Loucy (cell line): ENCODE results near the gene MBLAC1.

Experiments used
- H2AFZ ChIP-seq: fragments of 200-600 bp; sonication (generic); 2 replicates; pipeline ENCODE4 v1.6.0; 2016; ENCODE audit warnings: antibody characterized with exemption, mild to moderate bottlenecking, low read length, moderate library complexity
- H3F3A ChIP-seq: fragments of 200-600 bp; 2 replicates; pipeline ENCODE4 v1.6.0; 2016; ENCODE audit warnings: antibody characterized with exemption, low read depth, mild to moderate bottlenecking
- H3K27me3 ChIP-seq: fragments of 200-600 bp; sonication (generic); 2 replicates; pipeline ENCODE4 v1.6.1; 2014; ENCODE audit warnings: low read length, mild to moderate bottlenecking; ENCODE audit not compliant: insufficient read depth, poor library complexity, severe bottlenecking
- H3K36me3 ChIP-seq: fragments of 200-600 bp; sonication (generic); 2 replicates; pipeline ENCODE4 v1.6.1; 2016; ENCODE audit warnings: low read length; ENCODE audit not compliant: insufficient read depth
- H3K4me1 ChIP-seq: fragments of 200-600 bp; sonication (generic); 2 replicates; pipeline ENCODE4 v1.5.1; 2014; ENCODE audit warnings: low read length, mild to moderate bottlenecking; ENCODE audit not compliant: insufficient read depth, poor library complexity, severe bottlenecking
- H3K4me2 ChIP-seq: fragments of 200-600 bp; sonication (generic); 2 replicates; pipeline ENCODE4 v1.6.0; 2014; ENCODE audit warnings: antibody characterized with exemption, low read length, low read depth, mild to moderate bottlenecking; ENCODE audit not compliant: poor library complexity, severe bottlenecking
- H3K4me3 ChIP-seq: fragments of 200-600 bp; sonication (generic); 2 replicates; pipeline ENCODE4 v1.5.1; 2014; ENCODE audit warnings: low read length, mild to moderate bottlenecking, mixed read lengths; ENCODE audit not compliant: poor library complexity, severe bottlenecking
- H3K79me2 ChIP-seq: fragments of 200-600 bp; sonication (generic); 2 replicates; pipeline ENCODE4 v1.6.1; 2014; ENCODE audit warnings: low read length; ENCODE audit not compliant: insufficient read depth
- H3K9ac ChIP-seq: fragments of 200-600 bp; sonication (generic); 2 replicates; pipeline ENCODE4 v1.6.0; 2014; ENCODE audit warnings: mild to moderate bottlenecking, low read depth, low read length, moderate library complexity; ENCODE audit not compliant: poor library complexity, severe bottlenecking
- H3K9me2 ChIP-seq: fragments of 200-600 bp; sonication (generic); replicated peaks from 2 replicates; pipeline ENCODE4 v1.6.1; 2016; ENCODE audit warnings: low read depth, low read length, mixed read lengths
- H3K9me3 ChIP-seq: fragments of 200-600 bp; sonication (generic); 2 replicates; pipeline ENCODE4 v1.6.1; 2014; ENCODE audit warnings: mild to moderate bottlenecking, antibody characterized with exemption, low read length, low read depth; ENCODE audit not compliant: insufficient read depth
- H4K20me1 ChIP-seq: fragments of 200-600 bp; sonication (generic); 2 replicates; pipeline ENCODE4 v1.6.0; 2014; ENCODE audit warnings: antibody characterized with exemption, low read length, mild to moderate bottlenecking; ENCODE audit not compliant: insufficient read depth, poor library complexity, severe bottlenecking
- EZH2phosphoT487 ChIP-seq: fragments of 200-600 bp; IDR thresholded peaks from 2 replicates; pipeline ENCODE4 v1.6.1; 2018; ENCODE audit warnings: antibody characterized with exemption, mild to moderate bottlenecking, moderate library complexity, borderline replicate concordance
- TF ChIP-seq, protein P1 (sequence below): fragments of 200-600 bp; sonication (generic); conservative IDR thresholded peaks from 2 replicates; pipeline ENCODE4 v1.5.1; 2014; ENCODE audit warnings: mild to moderate bottlenecking, antibody characterized with exemption, low read length

Gene MBLAC1

GRCh38 chr7:100122568-100122967 is 4.2 kb upstream of the MBLAC1 start:
- Histone ChIP-seq H3K36me3 (no peaks in the 10 kb centered on the region), H3K4me3 (no peak overlapping the region), H3K9me3 (no peaks in the 10 kb centered on the region), H4K20me1 (peaks cover 4% of the 10 kb centered on the region), H3K27me3 (no peaks in the 10 kb centered on the region), H3K9ac (no peak overlapping the region), H3K4me2 (no peak overlapping the region), H3K9me2 (no peaks in the 10 kb centered on the region), H3K4me1 (peaks cover 32% of the 10 kb centered on the region), H3F3A (no peaks in the 10 kb centered on the region; the same call in 1 of the 2 replicates), H3K79me2 (peaks cover 48% of the 10 kb centered on the region), H2AFZ (no peak overlapping the region)
- TF ChIP-seq, protein P1, sequence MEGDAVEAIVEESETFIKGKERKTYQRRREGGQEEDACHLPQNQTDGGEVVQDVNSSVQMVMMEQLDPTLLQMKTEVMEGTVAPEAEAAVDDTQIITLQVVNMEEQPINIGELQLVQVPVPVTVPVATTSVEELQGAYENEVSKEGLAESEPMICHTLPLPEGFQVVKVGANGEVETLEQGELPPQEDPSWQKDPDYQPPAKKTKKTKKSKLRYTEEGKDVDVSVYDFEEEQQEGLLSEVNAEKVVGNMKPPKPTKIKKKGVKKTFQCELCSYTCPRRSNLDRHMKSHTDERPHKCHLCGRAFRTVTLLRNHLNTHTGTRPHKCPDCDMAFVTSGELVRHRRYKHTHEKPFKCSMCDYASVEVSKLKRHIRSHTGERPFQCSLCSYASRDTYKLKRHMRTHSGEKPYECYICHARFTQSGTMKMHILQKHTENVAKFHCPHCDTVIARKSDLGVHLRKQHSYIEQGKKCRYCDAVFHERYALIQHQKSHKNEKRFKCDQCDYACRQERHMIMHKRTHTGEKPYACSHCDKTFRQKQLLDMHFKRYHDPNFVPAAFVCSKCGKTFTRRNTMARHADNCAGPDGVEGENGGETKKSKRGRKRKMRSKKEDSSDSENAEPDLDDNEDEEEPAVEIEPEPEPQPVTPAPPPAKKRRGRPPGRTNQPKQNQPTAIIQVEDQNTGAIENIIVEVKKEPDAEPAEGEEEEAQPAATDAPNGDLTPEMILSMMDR: no peak
- TF ChIP-seq EZH2phosphoT487: no peak

GRCh38 chr7:100124301-100125230 is 2.2 kb upstream of the MBLAC1 start:
- H3K4me1 ChIP-seq: peaks cover 30% of the 10 kb centered on the region
- no peaks in the 10 kb centered on the region for H3K27me3 ChIP-seq
- H3K9me3 ChIP-seq: no peaks in the 10 kb centered on the region
- H3K9ac ChIP-seq: peak overlapping the region; percentile 35
- peak overlapping the region; percentile 98 for H3K4me2 ChIP-seq
- no peaks in the 10 kb centered on the region for H3K36me3 ChIP-seq
- no peaks in the 10 kb centered on the region for H3K9me2 ChIP-seq
- H4K20me1 ChIP-seq: no peaks in the 10 kb centered on the region
- peaks cover 33% of the 10 kb centered on the region for H3K79me2 ChIP-seq
- H3K4me3 ChIP-seq: peak overlapping the region; percentile 95
- no peak overlapping the region for H2AFZ ChIP-seq
- no peak for TF ChIP-seq EZH2phosphoT487
- TF ChIP-seq, protein P1: no peak
- H3F3A ChIP-seq: no peaks in the 10 kb centered on the region; the same call in 1 of the 2 replicates

DNA sequence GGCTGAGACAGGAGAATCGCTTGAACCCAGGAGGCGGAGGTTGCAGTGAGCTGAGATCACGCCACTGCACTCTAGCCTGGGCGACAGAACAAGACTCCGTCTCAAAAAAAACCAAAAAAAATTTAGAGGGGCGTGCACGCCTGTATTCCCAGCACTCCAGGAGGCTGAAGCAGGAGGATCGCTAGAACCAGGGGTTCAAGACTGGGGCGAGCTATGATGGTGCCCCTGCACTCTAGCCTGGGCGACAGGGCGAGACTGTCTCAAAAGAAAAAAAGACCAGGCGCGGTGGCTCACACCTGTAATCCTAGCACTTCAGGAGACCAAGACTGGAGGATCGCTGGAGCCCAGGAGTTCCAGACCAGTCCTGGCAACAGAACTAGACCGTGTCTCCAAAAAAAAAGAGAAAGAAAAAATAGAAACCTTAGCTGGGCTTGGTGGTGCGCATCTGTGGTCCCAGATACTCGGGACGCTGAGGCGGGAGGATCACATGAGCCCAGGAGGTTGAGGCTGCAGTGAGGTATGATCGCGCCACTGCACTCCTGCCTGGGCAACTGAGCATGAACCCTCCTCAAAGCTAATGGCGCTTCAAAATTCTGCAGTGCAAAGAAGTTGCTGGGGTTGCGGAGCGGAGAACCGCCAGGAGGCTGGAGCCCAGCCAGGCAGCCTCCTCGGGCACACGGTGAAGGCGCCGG is 382 bp upstream of the MBLAC1 start:
- Histone ChIP-seq H3K4me2 (peak overlapping the region; percentile 98), H3K4me1 (peaks cover 25% of the 10 kb centered on the region)

More for the DNA sequence above, 382 bp upstream of the MBLAC1 start:
- no peaks in the 10 kb centered on the region for H4K20me1 ChIP-seq
- no peaks in the 10 kb centered on the region for H3K27me3 ChIP-seq
- H3K79me2 ChIP-seq: peaks cover 33% of the 10 kb centered on the region
- peak overlapping the region; percentile 95 for H3K4me3 ChIP-seq
- no peaks in the 10 kb centered on the region for H3K9me2 ChIP-seq
- no peak for TF ChIP-seq EZH2phosphoT487
- TF ChIP-seq, protein P1: no peak
- H3K9ac ChIP-seq: peak overlapping the region; percentile 97
- H3K36me3 ChIP-seq: no peaks in the 10 kb centered on the region
- H2AFZ ChIP-seq: peak overlapping the region; percentile 84
- no peaks in the 10 kb centered on the region; the same call in 1 of the 2 replicates for H3F3A ChIP-seq
- no peaks in the 10 kb centered on the region for H3K9me3 ChIP-seq
